ENCODE measurements around the gene NSF.

GRCh38 chr17:46773221-46773605 is 182.7 kb downstream of the NSF start:
- TF ChIP-seq, protein P1, sequence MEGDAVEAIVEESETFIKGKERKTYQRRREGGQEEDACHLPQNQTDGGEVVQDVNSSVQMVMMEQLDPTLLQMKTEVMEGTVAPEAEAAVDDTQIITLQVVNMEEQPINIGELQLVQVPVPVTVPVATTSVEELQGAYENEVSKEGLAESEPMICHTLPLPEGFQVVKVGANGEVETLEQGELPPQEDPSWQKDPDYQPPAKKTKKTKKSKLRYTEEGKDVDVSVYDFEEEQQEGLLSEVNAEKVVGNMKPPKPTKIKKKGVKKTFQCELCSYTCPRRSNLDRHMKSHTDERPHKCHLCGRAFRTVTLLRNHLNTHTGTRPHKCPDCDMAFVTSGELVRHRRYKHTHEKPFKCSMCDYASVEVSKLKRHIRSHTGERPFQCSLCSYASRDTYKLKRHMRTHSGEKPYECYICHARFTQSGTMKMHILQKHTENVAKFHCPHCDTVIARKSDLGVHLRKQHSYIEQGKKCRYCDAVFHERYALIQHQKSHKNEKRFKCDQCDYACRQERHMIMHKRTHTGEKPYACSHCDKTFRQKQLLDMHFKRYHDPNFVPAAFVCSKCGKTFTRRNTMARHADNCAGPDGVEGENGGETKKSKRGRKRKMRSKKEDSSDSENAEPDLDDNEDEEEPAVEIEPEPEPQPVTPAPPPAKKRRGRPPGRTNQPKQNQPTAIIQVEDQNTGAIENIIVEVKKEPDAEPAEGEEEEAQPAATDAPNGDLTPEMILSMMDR (IDR thresholded peaks at IDR 0.05), result no peak
- no peak for TF ChIP-seq EZH2 (IDR thresholded peaks at IDR 0.05)

Measured in neural progenitor cell (in vitro differentiated cells).